ENCODE results near the gene PSMG2.

GRCh38 chr18:12754511-12754910 is 51.7 kb downstream of the PSMG2 start:
- TF ChIP-seq EP300 (IDR thresholded peaks at IDR 0.05) (no peak), CTCF (IDR thresholded peaks at IDR 0.05) (no peak)

All from ovary (tissue), 3 donors.